K562 (cell line): Measurements from ENCODE around the gene C5orf24. TPM values are rescaled to one million over a fixed set of nuclear protein-coding genes. Genes with fewer than 3 reads are reported as not detected.

ENCODE experiments used
- CBX3 ChIP-seq, 2 experiments: IDR thresholded peaks; 1 replicate in 1 of 2; 2 replicates in 1 of 2; pipeline ENCODE4 v1.6.1; 2012; ENCODE audit warnings: inconsistent platforms in 2 of 2, low read length in 2 of 2, borderline replicate concordance in 1 of 2, control low read depth in 1 of 2
- CHD1 ChIP-seq: fragments of 200-600 bp; sonication (generic); IDR thresholded peaks from one replicate; pipeline ENCODE4 v1.6.1; 2012; ENCODE audit warnings: mild to moderate bottlenecking, moderate library complexity, low read length, inconsistent platforms
- EP300 ChIP-seq: IDR thresholded peaks from 2 replicates; pipeline ENCODE4 v1.6.1; 2012; ENCODE audit warnings: low read length, improper control_type of control experiment
- ETS2 ChIP-seq: IDR thresholded peaks from 2 replicates; pipeline ENCODE4 v1.6.1; 2016; ENCODE audit warnings: borderline replicate concordance, missing genetic modification characterization, mild to moderate bottlenecking, moderate library complexity, missing compliant biosample characterization; ENCODE audit not compliant: poor library complexity, severe bottlenecking
- FOXJ3 ChIP-seq: sonication (generic); formaldehyde crosslinking; IDR thresholded peaks from 2 replicates; pipeline ENCODE4 v1.4.0; 2020; ENCODE audit warnings: mild to moderate bottlenecking, missing genetic modification reagents
- GABPB1 ChIP-seq: sonication (generic); formaldehyde crosslinking; IDR thresholded peaks from 2 replicates; pipeline ENCODE4 v1.8.0; 2022; ENCODE audit warnings: mild to moderate bottlenecking, missing genetic modification reagents
- GABPB2 ChIP-seq: fragments of 250-450 bp; sonication (Bioruptor Pico); conservative IDR thresholded peaks from 2 replicates; pipeline ENCODE4 v1.5.1; 2021; ENCODE audit warnings: mild to moderate bottlenecking
- GTF2F1 ChIP-seq: IDR thresholded peaks from 2 replicates; pipeline ENCODE4 v1.6.1; 2011; ENCODE audit warnings: low read depth, low read length, improper control_type of control experiment
- IFI16 ChIP-seq: fragments of 250-450 bp; sonication (Bioruptor Pico); IDR thresholded peaks from 2 replicates; pipeline ENCODE4 v2.1.2; 2022; ENCODE audit warnings: mild to moderate bottlenecking, inconsistent platforms
- NELFE ChIP-seq: IDR thresholded peaks from 2 replicates; pipeline ENCODE4 v1.6.1; 2011; ENCODE audit warnings: mild to moderate bottlenecking; ENCODE audit not compliant: insufficient read depth, insufficient read length
- NFATC3 ChIP-seq: fragments of 450-650 bp; IDR thresholded peaks from 2 replicates; pipeline ENCODE4 v1.6.1; 2017; ENCODE audit warnings: mild to moderate bottlenecking
- NR2C1 ChIP-seq, 2 experiments: fragments of 450-650 bp; IDR thresholded peaks; 2 replicates each; pipeline ENCODE4 v1.6.1; 2017; ENCODE audit warnings: mild to moderate bottlenecking in 2 of 2, antibody characterized with exemption in 1 of 2, inconsistent platforms in 1 of 2, missing compliant biosample characterization in 1 of 2, missing genetic modification characterization in 1 of 2
- SMARCA4 ChIP-seq: fragments of 450-650 bp; IDR thresholded peaks from 2 replicates; pipeline ENCODE4 v1.6.1; 2016
- TRIM24 ChIP-seq, 2 experiments: fragments of 450-650 bp; IDR thresholded peaks; 2 replicates each; pipeline ENCODE4 v1.6.1; 2016
- ZBTB7A ChIP-seq: IDR thresholded peaks from 2 replicates; pipeline ENCODE4 v1.6.1; 2011; ENCODE audit warnings: low read depth, mild to moderate bottlenecking, low read length, moderate library complexity, borderline replicate concordance; ENCODE audit not compliant: control insufficient read depth
- ZNF124 ChIP-seq: sonication (generic); formaldehyde crosslinking; IDR thresholded peaks from 2 replicates; pipeline ENCODE4 v1.8.1; 2022; ENCODE audit warnings: missing genetic modification reagents
- ZNF23 ChIP-seq: fragments of 250-450 bp; sonication (Bioruptor Pico); IDR thresholded peaks from 2 replicates; pipeline ENCODE4 v1.4.0; 2020; ENCODE audit warnings: mild to moderate bottlenecking
- polyA plus RNA-seq, 8 experiments: library from polyadenylated mRNA; depleted of rRNA in 4 of 8; stranded (reverse) in 5 of 8; unstranded in 3 of 8; fragments of >200 nt; fragmentation: Nextera tagmentation in 2 of 8; fragmentation: Illumina TruSeq in 1 of 8; extraction: Ambion mirVana in 2 of 8; extraction: Trizol in 1 of 8; gene quantifications; 2 replicates each; pipeline versions ENCODE4 v1.2.1 to v1.2.3, GENCODE V29; 2011 to 2014; ENCODE audit warnings: inconsistent platforms in 1 of 8, missing spikeins in 1 of 8
- total RNA-seq, 7 experiments: library from RNA; depleted of rRNA in 6 of 7; stranded (reverse); fragments of >200 nt in 6 of 7; fragmentation: Illumina TruSeq in 2 of 7; extraction: Trizol in 2 of 7; gene quantifications; 2 replicates each; pipeline versions ENCODE4 v1.2.1 to v1.2.3, GENCODE V29; 2011 to 2021; ENCODE audit warnings: low replicate concordance in 1 of 7
- TF ChIP-seq, protein P1 (sequence below): sonication (generic); formaldehyde crosslinking; IDR thresholded peaks from 2 replicates; pipeline ENCODE4 v1.8.1; 2022; ENCODE audit warnings: missing genetic modification reagents
- TF ChIP-seq, protein P2 (sequence below): fragments of 250-450 bp; sonication (Bioruptor Pico); IDR thresholded peaks from 2 replicates; pipeline ENCODE4 v1.5.0; 2021
- TF ChIP-seq, protein P3 (sequence below): sonication (generic); formaldehyde crosslinking; IDR thresholded peaks from 2 replicates; pipeline ENCODE4 v1.8.0; 2023; ENCODE audit warnings: missing genetic modification reagents, mild to moderate bottlenecking, borderline replicate concordance

Gene C5orf24
- total and polyA plus RNA-seq, 9 of the 15 experiments (the other 6 are each of a cell fraction or from before 2014, with no cell fraction given), result 8.9 to 38.6 (median 28.4) TPM

DNA sequence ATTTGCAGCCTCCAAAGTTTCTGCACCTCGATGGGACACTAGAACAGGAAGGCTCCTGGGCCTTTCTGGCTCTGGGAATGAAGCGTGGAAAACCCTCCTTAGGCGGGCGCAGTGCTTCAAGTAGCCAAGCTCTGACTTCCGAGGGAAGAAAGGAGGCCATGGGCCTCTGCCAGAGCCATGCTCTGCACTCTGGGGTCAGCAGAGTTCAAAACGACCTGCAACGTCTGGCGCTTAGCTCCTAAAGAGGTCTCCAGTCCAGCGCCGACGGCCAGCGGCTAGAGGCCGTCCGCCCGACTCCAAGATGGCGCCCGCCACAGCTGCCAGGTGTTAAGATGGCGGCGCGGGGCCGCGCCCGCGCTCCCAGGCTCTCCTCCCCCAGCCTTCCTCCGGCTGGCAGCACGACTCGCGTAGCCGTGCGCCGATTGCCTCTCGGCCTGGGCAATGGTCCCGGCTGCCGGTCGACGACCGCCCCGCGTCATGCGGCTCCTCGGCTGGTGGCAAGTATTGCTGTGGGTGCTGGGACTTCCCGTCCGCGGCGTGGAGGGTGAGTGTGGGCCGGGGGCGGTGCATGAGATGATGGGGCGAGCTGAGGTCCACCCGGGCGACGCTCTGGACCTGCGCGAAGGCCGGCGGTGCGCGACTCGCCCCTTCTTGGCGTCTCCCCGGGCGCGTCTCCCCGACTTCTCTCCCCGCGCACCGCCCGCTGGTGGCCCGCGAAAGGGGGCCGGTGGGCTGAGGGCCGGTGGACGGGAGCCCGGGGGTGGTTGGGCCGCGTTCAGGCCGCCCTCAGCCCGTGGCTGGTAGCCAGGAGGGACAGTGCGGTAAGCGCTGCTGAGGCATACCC, 28.4 kb downstream of the C5orf24 start, which contains the start of gene TXNDC15 (continued):
- no peak for TF ChIP-seq EP300
- no peak; the same call in 1 of the 2 replicates for TF ChIP-seq ZBTB7A
- TF ChIP-seq, protein P1, sequence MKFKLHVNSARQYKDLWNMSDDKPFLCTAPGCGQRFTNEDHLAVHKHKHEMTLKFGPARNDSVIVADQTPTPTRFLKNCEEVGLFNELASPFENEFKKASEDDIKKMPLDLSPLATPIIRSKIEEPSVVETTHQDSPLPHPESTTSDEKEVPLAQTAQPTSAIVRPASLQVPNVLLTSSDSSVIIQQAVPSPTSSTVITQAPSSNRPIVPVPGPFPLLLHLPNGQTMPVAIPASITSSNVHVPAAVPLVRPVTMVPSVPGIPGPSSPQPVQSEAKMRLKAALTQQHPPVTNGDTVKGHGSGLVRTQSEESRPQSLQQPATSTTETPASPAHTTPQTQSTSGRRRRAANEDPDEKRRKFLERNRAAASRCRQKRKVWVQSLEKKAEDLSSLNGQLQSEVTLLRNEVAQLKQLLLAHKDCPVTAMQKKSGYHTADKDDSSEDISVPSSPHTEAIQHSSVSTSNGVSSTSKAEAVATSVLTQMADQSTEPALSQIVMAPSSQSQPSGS, result no peak
- TF ChIP-seq, protein P2, sequence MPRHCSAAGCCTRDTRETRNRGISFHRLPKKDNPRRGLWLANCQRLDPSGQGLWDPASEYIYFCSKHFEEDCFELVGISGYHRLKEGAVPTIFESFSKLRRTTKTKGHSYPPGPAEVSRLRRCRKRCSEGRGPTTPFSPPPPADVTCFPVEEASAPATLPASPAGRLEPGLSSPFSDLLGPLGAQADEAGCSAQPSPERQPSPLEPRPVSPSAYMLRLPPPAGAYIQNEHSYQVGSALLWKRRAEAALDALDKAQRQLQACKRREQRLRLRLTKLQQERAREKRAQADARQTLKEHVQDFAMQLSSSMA (CRISPR knock-in tag), result no peak
- no peak for TF ChIP-seq SMARCA4
- TF ChIP-seq NELFE, result no peak
- TF ChIP-seq FOXJ3, result no peak
- TF ChIP-seq, protein P3, sequence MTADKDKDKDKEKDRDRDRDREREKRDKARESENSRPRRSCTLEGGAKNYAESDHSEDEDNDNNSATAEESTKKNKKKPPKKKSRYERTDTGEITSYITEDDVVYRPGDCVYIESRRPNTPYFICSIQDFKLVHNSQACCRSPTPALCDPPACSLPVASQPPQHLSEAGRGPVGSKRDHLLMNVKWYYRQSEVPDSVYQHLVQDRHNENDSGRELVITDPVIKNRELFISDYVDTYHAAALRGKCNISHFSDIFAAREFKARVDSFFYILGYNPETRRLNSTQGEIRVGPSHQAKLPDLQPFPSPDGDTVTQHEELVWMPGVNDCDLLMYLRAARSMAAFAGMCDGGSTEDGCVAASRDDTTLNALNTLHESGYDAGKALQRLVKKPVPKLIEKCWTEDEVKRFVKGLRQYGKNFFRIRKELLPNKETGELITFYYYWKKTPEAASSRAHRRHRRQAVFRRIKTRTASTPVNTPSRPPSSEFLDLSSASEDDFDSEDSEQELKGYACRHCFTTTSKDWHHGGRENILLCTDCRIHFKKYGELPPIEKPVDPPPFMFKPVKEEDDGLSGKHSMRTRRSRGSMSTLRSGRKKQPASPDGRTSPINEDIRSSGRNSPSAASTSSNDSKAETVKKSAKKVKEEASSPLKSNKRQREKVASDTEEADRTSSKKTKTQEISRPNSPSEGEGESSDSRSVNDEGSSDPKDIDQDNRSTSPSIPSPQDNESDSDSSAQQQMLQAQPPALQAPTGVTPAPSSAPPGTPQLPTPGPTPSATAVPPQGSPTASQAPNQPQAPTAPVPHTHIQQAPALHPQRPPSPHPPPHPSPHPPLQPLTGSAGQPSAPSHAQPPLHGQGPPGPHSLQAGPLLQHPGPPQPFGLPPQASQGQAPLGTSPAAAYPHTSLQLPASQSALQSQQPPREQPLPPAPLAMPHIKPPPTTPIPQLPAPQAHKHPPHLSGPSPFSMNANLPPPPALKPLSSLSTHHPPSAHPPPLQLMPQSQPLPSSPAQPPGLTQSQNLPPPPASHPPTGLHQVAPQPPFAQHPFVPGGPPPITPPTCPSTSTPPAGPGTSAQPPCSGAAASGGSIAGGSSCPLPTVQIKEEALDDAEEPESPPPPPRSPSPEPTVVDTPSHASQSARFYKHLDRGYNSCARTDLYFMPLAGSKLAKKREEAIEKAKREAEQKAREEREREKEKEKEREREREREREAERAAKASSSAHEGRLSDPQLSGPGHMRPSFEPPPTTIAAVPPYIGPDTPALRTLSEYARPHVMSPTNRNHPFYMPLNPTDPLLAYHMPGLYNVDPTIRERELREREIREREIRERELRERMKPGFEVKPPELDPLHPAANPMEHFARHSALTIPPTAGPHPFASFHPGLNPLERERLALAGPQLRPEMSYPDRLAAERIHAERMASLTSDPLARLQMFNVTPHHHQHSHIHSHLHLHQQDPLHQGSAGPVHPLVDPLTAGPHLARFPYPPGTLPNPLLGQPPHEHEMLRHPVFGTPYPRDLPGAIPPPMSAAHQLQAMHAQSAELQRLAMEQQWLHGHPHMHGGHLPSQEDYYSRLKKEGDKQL (CRISPR knock-in tag), result no peak
- TF ChIP-seq ETS2 (tag), result no peak
- TF ChIP-seq TRIM24 (IDR thresholded peaks at IDR 0.05), result no peak
- TF ChIP-seq NFATC3, result no peak
- peak; percentile 82 for TF ChIP-seq NR2C1 (IDR thresholded peaks at IDR 0.05)
- TF ChIP-seq NR2C1 (tag; IDR thresholded peaks at IDR 0.05), result peak; percentile 74
- TF ChIP-seq GABPB2 (CRISPR knock-in tag), result no peak
- no peak for TF ChIP-seq ZNF23 (CRISPR knock-in tag)
- TF ChIP-seq CBX3 (IDR thresholded peaks at IDR 0.05; ENCODE audit: borderline replicate concordance in 1 of 2, low read length in 2 of 2), result peak in 1 of 2 experiments; percentile 49; a peak in 1 of 3 replicates
- TF ChIP-seq GTF2F1, result no peak
- TF ChIP-seq IFI16 (CRISPR knock-in tag), result no peak
- peak; percentile 77 for TF ChIP-seq GABPB1
- no peak for TF ChIP-seq CHD1
- TF ChIP-seq ZNF124, result no peak
